Measurements from ENCODE around the gene CAPN8.
A peak's percentile ranks its signal among the peaks of the same experiment; 100 is the strongest.

- TF ChIP-seq CTCF (IDR thresholded peaks at IDR 0.05; ENCODE audit: low read depth, low read length, poor library complexity, severe bottlenecking) (peak; percentile 60), EZH2phosphoT487 (IDR thresholded peaks at IDR 0.05; ENCODE audit: borderline replicate concordance, low read length) (no peak)
These were observed 5.1 kb upstream of the CAPN8 start for GRCh38 chr1:223670458-223671159.
